Hepatocyte (in vitro differentiated cells): ENCODE data around the gene COMP. TPM values are rescaled to one million over a fixed set of nuclear protein-coding genes. Genes with fewer than 3 reads are reported as not detected.

Experiments
- DNase-seq: peaks from one replicate; pipeline ENCODE4 v3.0.0-alpha.2; 2016; ENCODE audit warnings: low spot score
- H2AFZ ChIP-seq: fragments of 200-600 bp; sonication (generic); 2 replicates; pipeline ENCODE4 v1.6.0; 2016; ENCODE audit warnings: antibody characterized with exemption, mild to moderate bottlenecking
- H3K27ac ChIP-seq: fragments of 200-600 bp; sonication (generic); 2 replicates; pipeline ENCODE4 v1.5.1; 2016; ENCODE audit warnings: mild to moderate bottlenecking
- H3K27me3 ChIP-seq: fragments of 200-600 bp; sonication (generic); 2 replicates; pipeline ENCODE4 v1.6.1; 2016
- H3K36me3 ChIP-seq: fragments of 200-600 bp; sonication (generic); replicated peaks from 2 replicates; pipeline ENCODE4 v1.5.1; 2016; ENCODE audit warnings: low read depth; ENCODE audit not compliant: insufficient read depth
- H3K4me1 ChIP-seq: fragments of 200-600 bp; sonication (generic); 2 replicates; pipeline ENCODE4 v1.5.1; 2016; ENCODE audit warnings: mild to moderate bottlenecking, moderate library complexity; ENCODE audit not compliant: insufficient read depth
- H3K4me2 ChIP-seq: fragments of 200-600 bp; sonication (generic); 2 replicates; pipeline ENCODE4 v1.6.0; 2016
- H3K4me3 ChIP-seq: fragments of 200-600 bp; sonication (generic); 2 replicates; pipeline ENCODE4 v1.5.1; 2016; ENCODE audit warnings: mild to moderate bottlenecking
- H3K79me2 ChIP-seq: fragments of 200-600 bp; sonication (generic); 2 replicates; pipeline ENCODE4 v1.6.0; 2017; ENCODE audit warnings: mild to moderate bottlenecking
- H3K9me2 ChIP-seq: fragments of 200-600 bp; sonication (generic); replicated peaks from 2 replicates; pipeline ENCODE4 v1.6.0; 2017; ENCODE audit warnings: mild to moderate bottlenecking; ENCODE audit not compliant: insufficient read depth
- H3K9me3 ChIP-seq: fragments of 200-600 bp; sonication (generic); 2 replicates; pipeline ENCODE4 v1.5.1; 2016; ENCODE audit warnings: low read depth, mild to moderate bottlenecking
- H4K20me1 ChIP-seq: fragments of 200-600 bp; sonication (generic); 2 replicates; pipeline ENCODE4 v1.6.0; 2016; ENCODE audit warnings: mild to moderate bottlenecking; ENCODE audit not compliant: insufficient read depth, poor library complexity, severe bottlenecking
- CTCF ChIP-seq: fragments of 200-600 bp; sonication (generic); IDR thresholded peaks from 2 replicates; pipeline ENCODE4 v1.5.1; 2016; ENCODE audit warnings: antibody characterized with exemption, mild to moderate bottlenecking; ENCODE audit not compliant: poor library complexity
- EZH2 ChIP-seq: fragments of 200-600 bp; sonication (generic); IDR thresholded peaks from 2 replicates; pipeline ENCODE4 v1.6.1; 2016; ENCODE audit warnings: antibody characterized with exemption, mild to moderate bottlenecking, borderline replicate concordance
- EZH2phosphoT487 ChIP-seq: fragments of 200-600 bp; sonication (generic); IDR thresholded peaks from one replicate; pipeline ENCODE4 v1.6.1; 2018; ENCODE audit warnings: antibody characterized with exemption, mild to moderate bottlenecking, low read depth, moderate library complexity; ENCODE audit not compliant: unreplicated experiment, severe bottlenecking
- WGBS: methylation state at CpG from one replicate; pipeline ENCODE4 v1.1.6; 2016; ENCODE audit warnings: low lambda C conversion rate; ENCODE audit errors: missing lambda C conversion rate; 5-methylcytosine and 5-hydroxymethylcytosine counted together
- polyA plus RNA-seq: library from polyadenylated mRNA; unstranded; fragments of >200 nt; fragmentation: Nextera tagmentation; extraction: Ambion mirVana; gene quantifications from 2 replicates; pipeline ENCODE4 v1.2.1, GENCODE V29; 2016
- total RNA-seq: library from RNA; depleted of rRNA; stranded (reverse); fragments of >200 nt; gene quantifications from 2 replicates; pipeline ENCODE4 v1.2.3, GENCODE V29; 2014

COMP gene
- total and polyA plus RNA-seq, 2 experiments from 2014 or later = 2.8 to 16.3 TPM

DNA sequence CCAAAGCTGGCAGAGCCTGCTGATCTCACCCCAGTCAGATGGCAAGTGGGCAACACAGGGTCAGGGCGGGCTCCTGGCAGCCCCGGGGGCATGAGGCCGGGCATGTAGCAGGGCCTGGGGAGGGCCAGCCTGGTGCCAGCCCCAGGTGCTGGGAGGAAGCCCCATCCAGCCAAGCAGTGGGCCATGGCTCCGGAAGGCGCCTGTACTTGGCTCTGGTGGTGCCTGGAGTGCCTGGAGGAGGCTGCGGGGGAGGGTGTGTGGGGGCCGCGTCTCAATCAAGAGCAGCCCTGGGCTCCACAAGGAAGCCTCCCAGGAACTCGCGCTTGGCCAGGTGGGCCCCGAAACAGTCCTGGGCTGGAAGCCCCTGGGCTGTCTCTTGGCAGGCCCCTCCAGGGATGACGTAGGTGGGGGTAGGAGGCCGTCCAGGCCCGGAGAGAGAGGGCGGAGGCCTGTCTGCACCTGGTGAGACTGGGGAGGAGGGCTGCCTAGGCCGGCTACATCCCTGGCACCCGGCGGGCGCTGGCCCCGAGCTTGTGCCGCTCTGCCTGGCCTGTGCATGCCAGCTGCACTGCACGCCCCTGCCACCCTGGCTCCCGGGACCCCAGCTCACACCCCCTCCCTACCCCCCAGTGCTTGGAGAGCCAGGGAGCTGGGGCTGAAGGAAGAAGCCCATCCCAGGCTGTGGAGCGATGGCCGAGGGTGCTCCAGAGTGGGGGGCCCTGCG is 45.9 kb downstream of the COMP start:
- Histone ChIP-seq H2AFZ (no peak overlapping the region), H3K27me3 (no peaks in the 10 kb centered on the region), H3K36me3 (no peaks in the 10 kb centered on the region), H3K79me2 (no peaks in the 10 kb centered on the region), H4K20me1 (no peaks in the 10 kb centered on the region), H3K9me2 (no peaks in the 10 kb centered on the region), H3K4me3 (no peak overlapping the region), H3K27ac (no peak overlapping the region), H3K9me3 (no peaks in the 10 kb centered on the region), H3K4me1 (peaks cover 49% of the 10 kb centered on the region), H3K4me2 (no peak overlapping the region)
- 85% methylated on average over 18 of the region's 26 CpGs for WGBS
- DNase-seq = no peak
- TF ChIP-seq EZH2 (no peak), EZH2phosphoT487 (no peak), CTCF (no peak)

GRCh38 chr19:18743784-18744418 is 47.2 kb downstream of the COMP start:
- peak overlapping the region; percentile 92 for H3K27ac ChIP-seq
- no peak overlapping the region for H3K4me2 ChIP-seq
- no peak overlapping the region for H3K4me3 ChIP-seq
- peaks cover 52% of the 10 kb centered on the region for H3K4me1 ChIP-seq
- no peak for TF ChIP-seq EZH2phosphoT487
- no peaks in the 10 kb centered on the region for H3K27me3 ChIP-seq
- no peaks in the 10 kb centered on the region for H4K20me1 ChIP-seq
- no peak overlapping the region for H2AFZ ChIP-seq
- H3K79me2 ChIP-seq = peaks cover 3% of the 10 kb centered on the region
- no peak for DNase-seq
- H3K36me3 ChIP-seq = no peaks in the 10 kb centered on the region
- no peaks in the 10 kb centered on the region for H3K9me3 ChIP-seq
- no peaks in the 10 kb centered on the region for H3K9me2 ChIP-seq
- 92% methylated on average over 35 of the region's 36 CpGs for WGBS

- Histone ChIP-seq H3K9me3 (no peaks in the 10 kb centered on the region), H3K4me1 (peaks cover 52% of the 10 kb centered on the region), H3K4me3 (no peak overlapping the region), H2AFZ (no peak overlapping the region), H3K27ac (peak overlapping the region; percentile 92), H3K27me3 (no peaks in the 10 kb centered on the region), H3K36me3 (no peaks in the 10 kb centered on the region), H3K9me2 (no peaks in the 10 kb centered on the region), H3K79me2 (peaks cover 3% of the 10 kb centered on the region), H3K4me2 (peak overlapping the region; percentile 59), H4K20me1 (no peaks in the 10 kb centered on the region)
- peak; percentile 85 for DNase-seq
- WGBS = 45% methylated on average over 37 of the region's 38 CpGs
- no peak for TF ChIP-seq CTCF
- no peak for TF ChIP-seq EZH2
- TF ChIP-seq EZH2phosphoT487 = no peak
These were observed 48.0 kb downstream of the COMP start for GRCh38 chr19:18742838-18743783.
